Middle frontal gyrus (tissue), 1 donor: Measurements from ENCODE around the gene RIN3.

Source experiments
- DNase-seq: peaks from one replicate; pipeline ENCODE4 v3.0.0-alpha.2; 2015; ENCODE audit warnings: low spot score; ENCODE audit errors: extremely low spot score

RIN3 gene

GRCh38 chr14:92510972-92511371 lies 2.6 kb upstream of the RIN3 start:
- DNase-seq = no peak

- no peak for DNase-seq
Observed at GRCh38 chr14:92511453-92512238, 1.9 kb upstream of the RIN3 start.

GRCh38 chr14:92512807-92513203 lies 776 bp upstream of the RIN3 start:
- no peak for DNase-seq

GRCh38 chr14:92513966-92514843 lies 624 bp downstream of the RIN3 start:
- no peak for DNase-seq

GRCh38 chr14:92514844-92515514 lies 1.4 kb downstream of the RIN3 start:
- DNase-seq = no peak

GRCh38 chr14:92515546-92516343 lies 2.2 kb downstream of the RIN3 start:
- no peak for DNase-seq

- no peak for DNase-seq
Observed at GRCh38 chr14:92516344-92516965, 2.9 kb downstream of the RIN3 start.

- DNase-seq = no peak
Observed at GRCh38 chr14:92516966-92517506, 3.5 kb downstream of the RIN3 start.

GRCh38 chr14:92517761-92518160 lies 4.2 kb downstream of the RIN3 start:
- no peak for DNase-seq

GRCh38 chr14:92519246-92520101 lies 5.9 kb downstream of the RIN3 start:
- DNase-seq = no peak

GRCh38 chr14:92520102-92521057 lies 6.8 kb downstream of the RIN3 start:
- DNase-seq = no peak

- DNase-seq = no peak
Observed at GRCh38 chr14:92521058-92521415, 7.5 kb downstream of the RIN3 start.

- no peak for DNase-seq
Observed at GRCh38 chr14:92523752-92524151, 10.2 kb downstream of the RIN3 start.

GRCh38 chr14:92524602-92525185 lies 11.1 kb downstream of the RIN3 start:
- DNase-seq = no peak

- DNase-seq = no peak
Observed at GRCh38 chr14:92525322-92526095, 11.9 kb downstream of the RIN3 start.

- DNase-seq = no peak
Observed at GRCh38 chr14:92527721-92528120, 14.1 kb downstream of the RIN3 start.

GRCh38 chr14:92528486-92529100 lies 15.0 kb downstream of the RIN3 start:
- DNase-seq = no peak
